Measurements from ENCODE around the gene BABAM2.

BABAM2 gene

DNA sequence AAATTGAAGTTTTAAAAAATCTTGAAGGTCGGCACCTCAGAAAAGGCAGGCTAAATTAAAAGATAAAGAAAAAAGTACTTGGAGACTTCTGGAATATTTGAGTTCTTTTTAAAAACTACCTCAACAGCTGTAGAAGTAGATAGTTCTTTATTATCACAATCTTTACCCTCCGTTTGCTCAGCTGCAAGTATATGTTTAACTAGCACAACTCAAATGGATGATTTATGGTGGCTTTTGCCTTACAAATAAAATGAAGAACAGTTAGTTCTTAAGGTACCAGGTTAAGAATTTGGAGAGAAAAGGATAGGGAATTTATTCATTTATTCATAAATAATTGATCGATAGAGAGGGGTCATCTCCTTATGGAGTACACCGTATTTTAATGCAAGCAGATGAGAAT, 264.6 kb downstream of the BABAM2 start:
- TF ChIP-seq, protein P1, sequence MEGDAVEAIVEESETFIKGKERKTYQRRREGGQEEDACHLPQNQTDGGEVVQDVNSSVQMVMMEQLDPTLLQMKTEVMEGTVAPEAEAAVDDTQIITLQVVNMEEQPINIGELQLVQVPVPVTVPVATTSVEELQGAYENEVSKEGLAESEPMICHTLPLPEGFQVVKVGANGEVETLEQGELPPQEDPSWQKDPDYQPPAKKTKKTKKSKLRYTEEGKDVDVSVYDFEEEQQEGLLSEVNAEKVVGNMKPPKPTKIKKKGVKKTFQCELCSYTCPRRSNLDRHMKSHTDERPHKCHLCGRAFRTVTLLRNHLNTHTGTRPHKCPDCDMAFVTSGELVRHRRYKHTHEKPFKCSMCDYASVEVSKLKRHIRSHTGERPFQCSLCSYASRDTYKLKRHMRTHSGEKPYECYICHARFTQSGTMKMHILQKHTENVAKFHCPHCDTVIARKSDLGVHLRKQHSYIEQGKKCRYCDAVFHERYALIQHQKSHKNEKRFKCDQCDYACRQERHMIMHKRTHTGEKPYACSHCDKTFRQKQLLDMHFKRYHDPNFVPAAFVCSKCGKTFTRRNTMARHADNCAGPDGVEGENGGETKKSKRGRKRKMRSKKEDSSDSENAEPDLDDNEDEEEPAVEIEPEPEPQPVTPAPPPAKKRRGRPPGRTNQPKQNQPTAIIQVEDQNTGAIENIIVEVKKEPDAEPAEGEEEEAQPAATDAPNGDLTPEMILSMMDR (IDR thresholded peaks at IDR 0.05; ENCODE audit: insufficient read depth, missing control alignments): no peak
- FAIRE-seq: no peak
- no peak for DNase-seq (ENCODE audit: insufficient read length, low spot score)

DNA sequence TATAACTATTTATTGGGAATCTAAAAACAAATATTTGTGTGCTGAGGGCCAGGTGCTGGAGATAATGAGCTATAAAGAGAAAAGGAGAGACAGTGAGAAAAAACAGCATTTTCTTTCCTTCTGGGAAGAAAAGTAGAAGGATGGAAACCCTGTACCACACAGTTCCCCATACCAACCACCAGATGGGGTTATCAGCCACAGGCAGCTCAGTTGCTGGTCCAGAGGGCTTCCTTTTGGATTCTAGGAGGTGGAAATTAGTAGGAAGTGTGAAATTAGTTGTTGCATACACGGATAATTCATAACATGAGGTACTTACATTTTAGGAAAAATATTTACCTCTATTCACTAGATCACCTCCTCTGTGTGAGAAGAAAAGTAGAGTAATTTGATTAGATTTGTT, 265.1 kb downstream of the BABAM2 start:
- TF ChIP-seq, protein P1 (IDR thresholded peaks at IDR 0.05; ENCODE audit: insufficient read depth, missing control alignments): peak; percentile 38
- DNase-seq (ENCODE audit: insufficient read length, low spot score) (no peak), FAIRE-seq (peak; percentile 70)

DNA sequence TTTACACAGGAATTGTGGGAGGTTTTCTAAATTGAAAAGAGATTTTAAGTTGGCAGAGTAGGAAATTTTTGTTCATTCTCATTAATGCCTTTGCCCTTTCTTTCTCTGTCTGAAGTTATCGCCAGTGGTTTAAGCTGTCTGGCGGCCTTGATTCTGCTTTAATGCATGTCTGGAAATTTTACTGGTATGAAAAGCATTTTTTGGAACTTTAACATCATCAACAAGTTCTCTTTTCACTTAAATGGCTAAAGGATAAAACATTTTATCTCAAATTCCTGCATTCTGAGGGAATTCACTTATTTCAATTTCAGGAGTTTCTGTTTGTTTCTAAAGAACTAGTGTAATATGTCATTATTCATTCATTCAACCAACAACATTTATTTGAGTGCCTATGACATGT, 268.3 kb downstream of the BABAM2 start:
- TF ChIP-seq, protein P1 (IDR thresholded peaks at IDR 0.05; ENCODE audit: insufficient read depth, missing control alignments): no peak
- FAIRE-seq: no peak
- no peak for DNase-seq (ENCODE audit: insufficient read length, low spot score)

DNA sequence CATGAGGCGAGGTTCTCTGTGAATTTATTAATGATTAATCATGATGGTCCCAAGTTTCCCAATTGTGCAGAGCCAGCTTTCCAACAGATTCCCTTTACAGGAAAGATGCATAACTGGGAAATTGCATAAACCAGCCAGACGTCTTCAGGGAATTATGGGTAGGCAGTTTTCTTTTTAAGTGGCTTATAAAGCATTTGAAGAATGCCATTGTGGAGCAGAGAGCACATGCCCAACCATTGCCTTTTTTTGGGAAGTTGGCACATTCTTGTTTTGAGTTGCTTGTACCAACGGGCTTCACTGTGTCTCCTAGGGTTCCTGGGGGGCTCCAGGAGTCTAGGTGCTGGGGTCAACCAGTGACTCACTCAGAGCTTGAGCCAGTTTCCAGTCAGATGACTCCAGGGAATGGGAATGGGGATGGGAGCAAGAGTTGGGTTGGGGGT, 270.5 kb downstream of the BABAM2 start:
- FAIRE-seq (no peak), DNase-seq (ENCODE audit: insufficient read length, low spot score) (no peak)
- TF ChIP-seq, protein P1 (IDR thresholded peaks at IDR 0.05; ENCODE audit: insufficient read depth, missing control alignments): no peak

DNA sequence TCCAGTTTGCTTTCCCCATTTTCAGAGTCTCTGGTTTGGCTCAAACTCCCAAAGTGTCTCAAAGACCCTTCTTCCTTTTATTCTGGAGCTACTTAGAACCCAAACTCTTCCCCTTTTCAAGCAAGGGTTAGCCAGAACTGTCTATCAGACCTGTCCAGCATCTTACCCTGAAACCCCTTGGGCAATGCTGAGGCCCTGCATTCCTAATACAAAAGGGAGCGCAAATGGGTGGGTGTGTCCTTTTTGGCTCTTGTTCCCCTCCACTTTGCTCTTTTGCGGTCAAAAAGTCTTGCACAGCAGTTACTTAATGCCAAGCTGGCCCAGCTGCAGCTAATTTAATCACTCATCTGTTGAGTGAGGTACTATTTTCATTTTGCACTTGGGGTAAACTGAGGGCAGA, 270.9 kb downstream of the BABAM2 start:
- DNase-seq (ENCODE audit: insufficient read length, low spot score) (no peak), FAIRE-seq (no peak)
- TF ChIP-seq, protein P1 (IDR thresholded peaks at IDR 0.05; ENCODE audit: insufficient read depth, missing control alignments): no peak

DNA sequence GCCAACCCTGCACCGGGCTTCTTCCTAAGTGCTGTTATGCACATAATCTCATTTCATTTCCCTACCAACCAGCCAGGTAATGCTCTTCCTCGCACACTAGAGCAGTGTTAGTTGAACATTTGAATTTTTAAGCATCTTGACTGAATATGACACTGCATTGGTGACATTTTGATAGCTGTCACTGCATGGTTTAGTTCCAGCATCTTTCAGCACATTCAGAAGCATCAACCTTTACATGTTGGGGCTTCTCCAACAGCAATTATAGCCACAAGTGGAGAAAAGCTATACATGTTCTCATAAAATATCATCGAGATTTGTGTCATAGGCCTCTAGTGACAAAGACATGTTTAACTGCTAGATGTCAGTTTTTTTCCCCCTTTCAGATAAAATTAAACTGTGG, 272.0 kb downstream of the BABAM2 start:
- FAIRE-seq (no peak), DNase-seq (ENCODE audit: insufficient read length, low spot score) (no peak)
- TF ChIP-seq, protein P1 (IDR thresholded peaks at IDR 0.05; ENCODE audit: insufficient read depth, missing control alignments): no peak

DNA sequence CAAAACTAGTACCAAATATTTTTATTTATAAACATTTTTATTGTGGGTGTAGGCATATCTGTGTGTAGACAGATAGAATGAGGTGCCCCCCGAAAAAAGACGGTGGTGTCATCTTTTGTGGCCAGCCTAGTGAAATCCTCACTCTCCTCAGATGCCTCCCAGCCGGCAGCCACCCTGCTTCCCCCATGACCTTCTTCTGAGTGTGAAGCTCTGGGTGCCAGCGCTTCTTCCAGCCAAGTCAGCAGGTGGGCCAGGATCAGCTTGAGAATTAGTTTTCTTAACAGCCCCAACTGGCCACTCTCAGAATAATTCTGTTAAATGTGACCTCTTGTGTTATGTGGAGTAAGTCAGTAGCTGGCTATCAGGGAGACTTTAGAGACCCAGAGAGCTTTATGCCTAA, 272.5 kb downstream of the BABAM2 start:
- FAIRE-seq (no peak), DNase-seq (ENCODE audit: insufficient read length, low spot score) (no peak)
- TF ChIP-seq, protein P1 (IDR thresholded peaks at IDR 0.05; ENCODE audit: insufficient read depth, missing control alignments): no peak
